Measurements from ENCODE around the gene TLN1. TPM values are rescaled to one million over a fixed set of nuclear protein-coding genes. Genes with fewer than 3 reads are reported as not detected.

TLN1 gene
- total RNA-seq, 1 donor = 287 TPM

- peak; percentile 57 for TF ChIP-seq CTCF (IDR thresholded peaks at IDR 0.05; ENCODE audit: insufficient read depth, low read length)
- peak; percentile 86 for DNase-seq (ENCODE audit: low read depth)
- peak within 1 kb of the TSS; percentile 94 for H3K4me3 ChIP-seq (ENCODE audit: low read depth, low read length)
Observed at GRCh38 chr9:35658137-35658967, 73.6 kb downstream of the TLN1 start, which contains the start of gene CCDC107. Gene CCDC107, plus strand, starts transcription at chr9:35658292. Its CDS starts 88 bp downstream, at chr9:35658380.

GRCh38 chr9:35657546-35658136, 74.4 kb downstream of the TLN1 start, which contains the start of gene RMRP:
Gene RMRP, minus strand, starts transcription at chr9:35658019.
- peak; percentile 40 for TF ChIP-seq CTCF (IDR thresholded peaks at IDR 0.05; ENCODE audit: insufficient read depth, low read length)
- DNase-seq (ENCODE audit: low read depth) = peak; percentile 100

GRCh38 chr9:35656831-35657545, 75.0 kb downstream of the TLN1 start:
- no peak for TF ChIP-seq CTCF (IDR thresholded peaks at IDR 0.05; ENCODE audit: insufficient read depth, low read length)
- DNase-seq (ENCODE audit: low read depth) = peak; percentile 73
- H3K4me3 ChIP-seq (ENCODE audit: low read depth, low read length) = peak overlapping the region; percentile 44

More at GRCh38 chr9:35657546-35658136, 74.4 kb downstream of the TLN1 start, which contains the start of gene RMRP:
- H3K4me3 ChIP-seq (ENCODE audit: low read depth, low read length) = peak within 1 kb of the TSS; percentile 94

GRCh38 chr9:35656348-35656747, 75.6 kb downstream of the TLN1 start:
- no peak overlapping the region for H3K4me3 ChIP-seq (ENCODE audit: low read depth, low read length)
- TF ChIP-seq CTCF (IDR thresholded peaks at IDR 0.05; ENCODE audit: insufficient read depth, low read length) = no peak
- no peak for DNase-seq (ENCODE audit: low read depth)

- no peak for TF ChIP-seq CTCF (IDR thresholded peaks at IDR 0.05; ENCODE audit: insufficient read depth, low read length)
- no peak overlapping the region for H3K4me3 ChIP-seq (ENCODE audit: low read depth, low read length)
- no peak for DNase-seq (ENCODE audit: low read depth)
Observed at GRCh38 chr9:35653611-35654010, 78.4 kb downstream of the TLN1 start.

- no peak overlapping the region for H3K4me3 ChIP-seq (ENCODE audit: low read depth, low read length)
- DNase-seq (ENCODE audit: low read depth) = no peak
- TF ChIP-seq CTCF (IDR thresholded peaks at IDR 0.05; ENCODE audit: insufficient read depth, low read length) = no peak
Observed at GRCh38 chr9:35652829-35653209, 79.2 kb downstream of the TLN1 start.

All from fibroblast of the aortic adventitia (primary cell).